ENCODE measurements around the gene GNB1L. TPM values are rescaled to one million over a fixed set of nuclear protein-coding genes. Genes with fewer than 3 reads are reported as not detected.

Gene GNB1L
- total and polyA plus RNA-seq, 10 of the 15 experiments (the other 5 are each of a cell fraction or from before 2014, with no cell fraction given) = 0.21 to 19.4 (median 6.8) TPM

GRCh38 chr22:19738664-19739447 lies 115.8 kb downstream of the GNB1L start:
- TF ChIP-seq HSF1 (IDR thresholded peaks at IDR 0.05; ENCODE audit: low read depth, low read length) (no peak), CHD2 (IDR thresholded peaks at IDR 0.05; ENCODE audit: borderline replicate concordance, low read depth, low read length) (no peak), PKNOX1 (IDR thresholded peaks at IDR 0.05) (no peak), HDAC2 (IDR thresholded peaks at IDR 0.05) (no peak), CHD1 (IDR thresholded peaks at IDR 0.05; ENCODE audit: low read depth, low read length) (no peak)
- CTCF ChIA-PET = interaction anchor here (1.4 kb wide), 1 partner anchor 8 kb away, joined by 3 read pairs; no protein-coding TSS in a partner anchor
- Histone ChIP-seq H3K27me3 (replicated peaks in 1 of 2; ENCODE audit: control insufficient read depth in 2 of 2, insufficient read depth in 2 of 2, low read length in 1 of 2) (no peaks in the 10 kb centered on the region), H3K4me3 (no peak overlapping the region), H4K20me1 (ENCODE audit: control insufficient read depth, insufficient read depth) (no peaks in the 10 kb centered on the region; the same call in 1 of the 2 replicates), H3K9me3 (replicated peaks; ENCODE audit: control insufficient read depth, insufficient read depth, low read length) (no peaks in the 10 kb centered on the region), H3K9ac (ENCODE audit: control insufficient read depth, insufficient read depth, low read length) (no peak overlapping the region), H2AFZ (ENCODE audit: control insufficient read depth, low read depth, low read length) (no peak overlapping the region), H3K4me2 (ENCODE audit: control insufficient read depth, insufficient read depth) (no peak overlapping the region), H3K4me1 (ENCODE audit: control insufficient read depth, insufficient read depth, low read length) (no peaks in the 10 kb centered on the region), H3K27ac (ENCODE audit: control insufficient read depth, insufficient read depth) (no peak overlapping the region), H3K36me3 (ENCODE audit: control insufficient read depth in 2 of 2, insufficient read depth in 2 of 2, low read length in 1 of 2) (no peaks in the 10 kb centered on the region), H3K79me2 (ENCODE audit: control insufficient read depth, insufficient read depth, low read length) (no peaks in the 10 kb centered on the region)
- DNase-seq (ENCODE audit: low read depth, low spot score) (no peak), FAIRE-seq (no peak), ATAC-seq (no peak)
- 45% methylated on average over 31 of the region's 31 CpGs for WGBS (ENCODE audit: insufficient coverage, insufficient replicate concordance, low lambda C conversion rate, missing lambda C conversion rate)
- POLR2A ChIA-PET = no interaction called here
- in situ Hi-C loops (cut with MboI) (no loop called here), intact Hi-C loops (cut with micrococcal nuclease; ENCODE audit: unreplicated experiment) (no loop called here)
- no TSS peak for BruUV-seq (replicated peaks)
- RAD21 ChIA-PET (ENCODE audit: unreplicated experiment) = no interaction called here
- SMC1A ChIA-PET (ENCODE audit: uncharacterized antibody, unreplicated experiment) = no interaction called here

All from GM12878 (cell line).